Panc1 (cell line): ENCODE data around the gene OR2J2. TPM values are rescaled to one million over a fixed set of nuclear protein-coding genes. Genes with fewer than 3 reads are reported as not detected.

Experiments used
- total RNA-seq: library from RNA; stranded (reverse); gene quantifications from one replicate; pipeline ENCODE4 v1.2.1, GENCODE V29; 2021; ENCODE audit not compliant: unreplicated experiment

The OR2J2 gene
- total RNA-seq, 1 experiment from 2014 or later = not detected

Other genes with a start within 250 kb of the OR2J2 start
- 53.0 TPM for gene TRIM27, start 246.9 kb upstream of the OR2J2 start, total RNA-seq
- 0.39 TPM for gene ZNF311, start 165.6 kb upstream of the OR2J2 start, total RNA-seq
- gene OR2W1, start 125.7 kb upstream of the OR2J2 start, total RNA-seq = not detected
- not detected for gene OR2B3, start 83.6 kb upstream of the OR2J2 start, total RNA-seq
- gene OR2J1, start 71.4 kb upstream of the OR2J2 start, total RNA-seq = not detected
- not detected for gene OR2J3, start 62.8 kb upstream of the OR2J2 start, total RNA-seq
- not detected for gene OR14J1, start 130.8 kb downstream of the OR2J2 start, total RNA-seq
- not detected for gene OR5V1, start 198.0 kb downstream of the OR2J2 start, total RNA-seq
- gene OR12D3, start 204.4 kb downstream of the OR2J2 start, total RNA-seq = not detected
- gene OR12D2, start 224.7 kb downstream of the OR2J2 start, total RNA-seq = not detected
- gene OR12D1, start 244.0 kb downstream of the OR2J2 start, total RNA-seq = not detected